ENCODE data around the gene SH2D3A.
"Not testable (repeated sequence)": the region's sequence is repeated elsewhere in the genome, so short reads cannot be mapped to it uniquely, and the experiment has no call there.

The SH2D3A gene

DNA sequence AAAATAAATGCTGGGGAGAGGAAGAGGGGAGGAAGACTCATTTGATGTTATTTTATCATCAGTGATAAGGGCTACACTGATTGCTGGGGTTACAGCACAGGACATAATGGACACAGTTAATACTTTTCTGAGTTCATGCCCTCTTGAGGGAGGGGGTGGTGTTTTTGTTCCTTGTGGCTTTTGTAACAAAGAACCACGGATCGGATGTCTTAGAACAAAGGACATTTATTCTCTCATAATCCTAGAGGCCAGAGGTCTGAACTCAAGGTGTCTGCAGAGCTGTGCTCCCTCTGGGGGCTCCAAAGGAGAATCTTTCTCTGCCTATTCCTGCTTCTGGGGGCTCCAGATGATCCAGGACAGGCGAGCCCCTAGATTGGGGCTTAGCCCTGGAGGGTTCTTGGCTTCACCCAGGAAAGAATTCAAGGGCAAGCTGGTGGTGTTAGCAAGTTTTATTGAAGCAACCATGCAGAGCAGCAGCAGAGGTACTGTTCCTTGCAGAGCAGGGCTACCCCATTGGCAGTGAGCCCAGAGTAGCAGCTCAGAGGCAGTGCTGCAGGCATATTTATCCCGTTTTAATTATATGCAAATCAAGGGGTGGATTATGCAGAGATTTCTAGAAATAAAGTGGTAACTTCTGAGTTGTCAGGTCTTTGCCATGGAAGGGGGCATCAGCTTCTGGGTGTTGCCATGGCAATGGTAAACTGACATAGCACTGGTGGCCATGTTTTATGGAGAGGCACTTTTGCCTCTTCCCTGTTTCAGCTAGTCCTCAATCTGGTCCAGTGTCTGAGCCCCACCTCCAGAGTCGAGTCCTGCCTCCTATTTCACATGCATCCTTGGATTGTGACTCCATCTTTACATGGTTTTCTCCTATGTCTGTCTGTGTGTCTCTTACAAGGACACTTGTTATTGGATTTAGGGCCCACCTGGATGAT lies 23.2 kb upstream of the SH2D3A start:
- DNase-seq (ENCODE audit: insufficient read length, low spot score) (no peak), FAIRE-seq (no peak)

DNA sequence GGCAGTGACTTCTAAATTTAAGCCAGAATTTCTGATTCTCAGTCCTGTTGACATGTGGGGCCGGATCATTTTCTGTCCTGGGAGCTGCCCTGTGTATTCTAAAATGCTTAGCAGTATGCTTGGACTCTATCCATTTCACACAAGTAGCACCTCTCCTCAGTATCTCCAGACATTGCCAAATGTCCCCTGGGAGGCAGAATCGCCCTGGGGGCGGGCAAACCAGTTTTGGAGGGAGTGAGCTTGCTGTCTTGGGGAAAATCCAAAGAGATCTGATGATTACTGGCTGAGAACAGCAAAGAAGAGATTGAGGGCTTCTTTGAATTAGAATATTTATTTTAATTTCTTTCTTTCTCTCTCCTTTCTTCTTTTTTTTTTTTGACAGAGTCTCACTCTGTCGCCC lies 21.7 kb upstream of the SH2D3A start:
- no peak for DNase-seq (ENCODE audit: insufficient read length, low spot score)
- no peak for FAIRE-seq

GRCh38 chr19:6787393-6787792 lies 20.2 kb upstream of the SH2D3A start:
- no peak for DNase-seq (ENCODE audit: insufficient read length, low spot score)
- FAIRE-seq: no peak

- FAIRE-seq: no peak
- no peak for DNase-seq (ENCODE audit: insufficient read length, low spot score)
Observed at GRCh38 chr19:6779206-6779605, 12.0 kb upstream of the SH2D3A start.

DNA sequence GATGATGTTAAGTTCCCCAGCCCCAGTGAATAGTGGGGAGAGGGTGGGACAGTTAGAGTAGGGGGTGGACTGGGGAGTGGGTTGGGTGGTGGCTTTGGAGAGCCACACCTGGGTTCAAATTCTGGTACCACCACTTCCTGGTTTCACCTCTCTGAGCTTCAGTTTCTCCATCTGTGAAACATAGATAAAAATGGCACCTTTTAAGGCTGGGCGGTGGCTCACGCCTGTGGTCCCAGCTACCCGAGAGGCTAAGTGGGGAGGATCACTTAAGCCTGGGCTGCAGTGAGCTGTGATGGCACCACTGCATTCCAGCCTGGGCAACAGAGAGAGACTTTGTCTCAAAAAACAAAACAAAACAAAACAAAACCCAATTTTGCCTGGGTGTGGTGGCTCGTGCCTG lies 11.2 kb upstream of the SH2D3A start:
- FAIRE-seq (peak; percentile 86), DNase-seq (ENCODE audit: insufficient read length, low spot score) (no peak)

GRCh38 chr19:6777434-6777833 lies 10.2 kb upstream of the SH2D3A start:
- DNase-seq (ENCODE audit: insufficient read length, low spot score) (no peak), FAIRE-seq (no peak)

- no peak for FAIRE-seq
- no peak for DNase-seq (ENCODE audit: insufficient read length, low spot score)
Observed at GRCh38 chr19:6776999-6777398, 9.8 kb upstream of the SH2D3A start.

GRCh38 chr19:6776045-6776444 lies 8.8 kb upstream of the SH2D3A start:
- not testable (repeated sequence) for DNase-seq (ENCODE audit: insufficient read length, low spot score); FAIRE-seq

DNA sequence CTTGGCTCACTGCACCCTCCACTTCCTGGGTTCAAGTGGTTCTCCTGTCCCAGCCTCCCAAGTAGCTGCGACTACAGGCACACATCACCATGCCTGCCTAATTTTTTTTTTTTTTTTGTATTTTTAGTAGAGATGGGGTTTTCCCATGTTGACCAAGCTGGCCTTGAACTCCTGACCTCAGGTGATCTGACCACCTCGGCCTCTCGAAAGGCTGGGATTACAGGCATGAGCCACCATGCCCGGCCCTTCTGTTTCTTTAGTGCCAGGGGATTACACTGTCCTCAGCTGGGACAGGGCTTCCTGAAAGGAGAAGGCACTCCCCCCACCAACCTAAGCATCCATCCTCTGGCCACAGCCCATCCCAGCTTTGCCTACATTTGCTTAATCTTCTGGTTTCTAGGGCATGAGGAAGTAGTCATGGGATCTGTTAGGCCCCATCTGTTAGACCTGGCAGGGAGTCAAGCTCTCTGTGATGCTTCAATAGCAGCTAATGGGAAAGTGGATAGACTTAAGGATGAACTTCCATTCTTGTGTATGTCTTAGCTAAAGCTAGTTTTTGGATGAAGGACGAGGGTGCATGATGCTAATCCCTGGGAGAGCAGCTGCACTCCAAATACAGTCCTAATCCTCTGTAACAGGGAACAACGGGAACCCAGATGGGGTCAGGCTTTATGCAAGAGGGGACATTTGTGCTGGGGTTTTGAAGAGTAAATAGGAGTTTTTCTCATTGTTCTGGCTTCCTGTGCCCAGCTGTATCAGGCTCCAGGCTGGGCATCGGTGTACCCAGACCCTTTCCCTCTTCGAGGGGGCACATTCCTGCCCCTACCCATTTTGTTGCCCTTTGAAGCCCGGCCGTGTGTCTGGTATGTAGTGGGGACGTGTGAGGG lies 7.8 kb upstream of the SH2D3A start:
- DNase-seq (ENCODE audit: insufficient read length, low spot score) (no peak), FAIRE-seq (no peak)

- peak; percentile 87 for FAIRE-seq
- peak; percentile 38 for DNase-seq (ENCODE audit: insufficient read length, low spot score)
Observed at GRCh38 chr19:6773323-6773931, 6.2 kb upstream of the SH2D3A start.

- DNase-seq (ENCODE audit: insufficient read length, low spot score): no peak
- FAIRE-seq: no peak
Observed at GRCh38 chr19:6772866-6773322, 5.7 kb upstream of the SH2D3A start.

DNA sequence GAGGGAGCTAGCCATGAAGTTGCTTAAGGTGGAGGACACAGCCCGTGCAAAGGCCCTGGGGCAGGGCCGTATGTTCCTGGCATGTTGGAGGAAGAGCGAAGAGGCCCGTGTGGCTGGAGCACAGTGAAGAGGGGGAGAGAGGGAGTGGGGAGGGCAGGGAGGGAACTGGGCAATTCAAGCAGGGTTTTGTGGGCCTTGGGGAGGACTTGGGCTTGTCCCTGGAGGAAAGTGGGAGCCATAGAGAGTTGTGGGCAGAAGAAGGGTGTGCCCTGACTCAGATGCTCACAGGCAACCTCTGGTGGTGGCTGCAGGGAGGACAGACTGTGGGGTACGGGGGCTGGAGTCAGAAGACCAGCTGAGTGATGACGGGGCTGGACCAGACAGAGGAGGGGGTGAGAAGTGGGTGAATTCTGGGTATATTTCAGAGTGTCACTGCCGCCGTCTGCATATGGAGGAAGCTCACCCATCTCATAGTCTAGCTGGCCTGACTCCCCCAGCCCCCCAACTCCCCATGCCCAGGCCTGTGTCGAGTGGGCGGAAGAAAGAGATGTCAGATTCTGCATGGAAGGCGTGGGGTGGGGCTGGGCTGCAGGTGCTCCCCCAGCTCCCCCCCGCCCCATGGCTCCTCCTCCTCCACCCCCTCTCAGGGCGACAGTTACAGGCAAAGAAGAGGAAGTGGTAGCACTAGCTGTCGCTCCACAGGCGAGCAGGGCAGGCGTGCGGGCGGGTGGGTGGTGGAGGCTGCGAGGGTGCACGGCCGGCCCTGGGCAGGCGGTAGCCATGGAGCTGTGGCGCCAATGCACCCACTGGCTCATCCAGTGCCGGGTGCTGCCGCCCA lies 5.0 kb upstream of the SH2D3A start, which contains the start of gene VAV1:
TSS of gene VAV1 (plus strand) at position 681 of the 838 bp plus-strand sequence. CDS start at position 781, 100 bp downstream.
- peak; percentile 83 for DNase-seq (ENCODE audit: insufficient read length, low spot score)
- FAIRE-seq: peak; percentile 84

GRCh38 chr19:6771648-6772027 lies 4.4 kb upstream of the SH2D3A start:
- FAIRE-seq: not testable (repeated sequence)

GRCh38 chr19:6769006-6769619 lies 1.9 kb upstream of the SH2D3A start:
- DNase-seq (ENCODE audit: insufficient read length, low spot score) (no peak), FAIRE-seq (no peak)

More at GRCh38 chr19:6771648-6772027, 4.4 kb upstream of the SH2D3A start:
- DNase-seq (ENCODE audit: insufficient read length, low spot score): not testable (repeated sequence)

- no peak for FAIRE-seq
- no peak for DNase-seq (ENCODE audit: insufficient read length, low spot score)
Observed at GRCh38 chr19:6768236-6768785, 1.1 kb upstream of the SH2D3A start.

GRCh38 chr19:6767081-6767356 lies 216 bp downstream of the SH2D3A start:
- FAIRE-seq (no peak), DNase-seq (ENCODE audit: insufficient read length, low spot score) (no peak)

GRCh38 chr19:6766357-6767080 lies 716 bp downstream of the SH2D3A start:
- FAIRE-seq: peak; percentile 33

GRCh38 chr19:6765738-6766356 lies 1.4 kb downstream of the SH2D3A start:
- no peak for FAIRE-seq
- no peak for DNase-seq (ENCODE audit: insufficient read length, low spot score)

More at GRCh38 chr19:6766357-6767080, 716 bp downstream of the SH2D3A start:
- no peak for DNase-seq (ENCODE audit: insufficient read length, low spot score)
